Mesothelial cell of epicardium (in vitro differentiated cells): ENCODE data around the gene ACTN1. TPM values are rescaled to one million over a fixed set of nuclear protein-coding genes. Genes with fewer than 3 reads are reported as not detected.
"Not testable (repeated sequence)": the region's sequence is repeated elsewhere in the genome, so short reads cannot be mapped to it uniquely, and the experiment has no call there.

ENCODE experiments used
- DNase-seq, 2 experiments: peaks; one replicate each; pipeline ENCODE4 v3.0.0; 2021; ENCODE audit warnings: low spot score in 2 of 2; ENCODE audit not compliant: unreplicated experiment in 2 of 2
- H3K27ac Mint-ChIP-seq: 2 replicates; pipeline ENCODE4 v1.8.0; 2021; ENCODE audit warnings: mixed read lengths
- H3K27me3 Mint-ChIP-seq: 2 replicates; pipeline ENCODE4 v1.8.0; 2021; ENCODE audit warnings: low read depth, mixed read lengths
- H3K36me3 Mint-ChIP-seq: 2 replicates; pipeline ENCODE4 v1.8.0; 2021; ENCODE audit warnings: mixed read lengths
- H3K4me1 Mint-ChIP-seq: 2 replicates; pipeline ENCODE4 v1.8.0; 2021; ENCODE audit warnings: mixed read lengths
- H3K4me3 Mint-ChIP-seq: 2 replicates; pipeline ENCODE4 v1.8.0; 2021; ENCODE audit warnings: mild to moderate bottlenecking, moderate library complexity, mixed read lengths
- H3K9me3 Mint-ChIP-seq: 2 replicates; pipeline ENCODE4 v1.8.0; 2021; ENCODE audit warnings: mixed read lengths
- CTCF ChIP-seq: fragments of 200-600 bp; sonication (generic); IDR thresholded peaks from one replicate; pipeline ENCODE4 v1.5.0; 2021; ENCODE audit warnings: antibody characterized with exemption; ENCODE audit not compliant: unreplicated experiment
- total RNA-seq: library from RNA; stranded (reverse); gene quantifications from 3 replicates; pipeline ENCODE4 v1.2.1, GENCODE V29; 2021

The ACTN1 gene
- total RNA-seq, 1 donor from 2014 or later, result 166 TPM

DNA sequence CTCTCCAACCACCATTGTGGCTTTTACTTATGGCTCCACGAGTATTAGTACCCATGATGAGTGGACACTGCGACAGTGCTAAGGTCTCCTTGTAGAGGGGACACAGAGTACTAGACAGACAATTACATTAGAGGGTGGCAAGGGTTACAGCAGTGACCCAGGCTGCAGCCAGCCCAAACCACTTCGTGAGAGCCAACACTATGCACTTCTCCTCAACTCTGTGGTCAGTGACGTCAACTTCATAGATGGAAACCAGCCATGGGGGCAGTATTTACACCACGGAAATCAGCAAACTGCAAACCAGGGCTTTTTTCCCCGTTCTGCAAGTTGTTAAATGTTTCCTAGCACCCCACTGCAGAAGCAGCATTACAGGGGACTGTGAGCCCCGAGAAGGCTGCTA lies 124.7 kb downstream of the ACTN1 start:
- no peak for TF ChIP-seq CTCF
- peaks cover 20% of the 10 kb centered on the region for H3K4me1 Mint-ChIP-seq
- H3K27me3 Mint-ChIP-seq, result no peaks in the 10 kb centered on the region
- no peak for DNase-seq
- H3K4me3 Mint-ChIP-seq, result no peak overlapping the region
- no peak overlapping the region for H3K27ac Mint-ChIP-seq
- no peaks in the 10 kb centered on the region for H3K9me3 Mint-ChIP-seq
- no peaks in the 10 kb centered on the region for H3K36me3 Mint-ChIP-seq

DNA sequence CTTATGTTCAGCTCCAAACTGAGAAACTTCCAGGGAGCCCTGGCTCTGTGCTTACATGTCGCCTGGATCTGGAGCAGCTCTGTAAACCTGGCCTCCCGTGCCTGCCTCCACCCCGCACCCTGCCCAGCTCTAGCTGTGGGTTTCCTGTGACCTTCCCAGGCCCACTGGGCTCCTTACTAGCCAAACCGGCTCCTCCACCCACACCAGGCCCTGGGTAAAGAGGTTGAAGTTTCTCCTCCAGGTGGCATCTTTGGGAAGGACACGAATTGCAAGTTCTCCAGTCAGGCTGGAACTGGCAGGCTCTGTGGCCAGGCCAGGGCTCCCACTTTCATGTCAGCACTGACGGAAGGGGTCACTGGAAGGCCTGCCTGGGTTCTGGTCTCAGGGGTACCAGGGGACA lies 125.4 kb downstream of the ACTN1 start:
- Mint-ChIP-seq H3K36me3 (no peaks in the 10 kb centered on the region), H3K4me3 (no peak overlapping the region), H3K9me3 (no peaks in the 10 kb centered on the region), H3K4me1 (peaks cover 20% of the 10 kb centered on the region), H3K27me3 (no peaks in the 10 kb centered on the region), H3K27ac (no peak overlapping the region)
- DNase-seq, result no peak
- no peak for TF ChIP-seq CTCF

- not testable (repeated sequence) for H3K27ac Mint-ChIP-seq, DNase-seq, H3K27me3 Mint-ChIP-seq, H3K4me3 Mint-ChIP-seq, H3K36me3 Mint-ChIP-seq, H3K9me3 Mint-ChIP-seq
- H3K4me1 Mint-ChIP-seq, result peaks cover 11% of the 10 kb centered on the region
These were observed 126.6 kb downstream of the ACTN1 start for GRCh38 chr14:68852493-68852892.

- TF ChIP-seq CTCF, result no peak
- no peak for DNase-seq
- Mint-ChIP-seq H3K36me3 (no peaks in the 10 kb centered on the region), H3K4me3 (no peak overlapping the region), H3K4me1 (peaks cover under 1% of the 10 kb centered on the region), H3K27ac (no peak overlapping the region), H3K27me3 (no peaks in the 10 kb centered on the region), H3K9me3 (no peaks in the 10 kb centered on the region)
These were observed 128.0 kb downstream of the ACTN1 start for GRCh38 chr14:68851078-68851477.

DNA sequence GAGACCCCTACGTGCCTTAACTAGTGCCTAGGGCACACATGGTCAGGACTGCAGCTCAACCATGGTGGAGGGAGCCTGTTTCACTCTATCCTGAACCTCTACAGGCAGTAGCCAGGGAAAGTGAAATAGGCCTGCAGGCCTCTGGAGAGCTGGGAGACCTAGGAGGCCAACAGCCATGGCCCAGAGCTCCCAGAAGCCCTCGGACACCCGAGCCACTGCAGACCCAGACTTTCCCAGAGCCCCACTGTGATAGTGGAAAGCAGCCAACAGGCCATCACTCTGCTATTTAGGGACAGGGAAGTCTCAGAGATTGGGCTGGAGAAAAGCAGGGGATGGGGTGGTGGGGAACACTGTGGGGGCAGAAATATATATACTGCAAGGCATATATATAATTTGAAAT lies 129.7 kb downstream of the ACTN1 start:
- Mint-ChIP-seq H3K27me3 (no peaks in the 10 kb centered on the region), H3K36me3 (no peaks in the 10 kb centered on the region), H3K4me1 (no peaks in the 10 kb centered on the region), H3K27ac (no peak overlapping the region), H3K9me3 (peaks cover 5% of the 10 kb centered on the region), H3K4me3 (no peak overlapping the region)
- DNase-seq, result no peak
- TF ChIP-seq CTCF, result no peak

- no peaks in the 10 kb centered on the region for H3K27me3 Mint-ChIP-seq
- peaks cover 8% of the 10 kb centered on the region for H3K4me1 Mint-ChIP-seq
- H3K27ac Mint-ChIP-seq, result no peak overlapping the region
- H3K9me3 Mint-ChIP-seq, result peaks cover 5% of the 10 kb centered on the region
- H3K4me3 Mint-ChIP-seq, result no peak overlapping the region
- H3K36me3 Mint-ChIP-seq, result no peaks in the 10 kb centered on the region
- DNase-seq, result no peak
- TF ChIP-seq CTCF, result no peak
These were observed 130.8 kb downstream of the ACTN1 start for GRCh38 chr14:68848253-68848652.

- peaks cover 12% of the 10 kb centered on the region for H3K4me1 Mint-ChIP-seq
- not testable (repeated sequence) for H3K27ac Mint-ChIP-seq, H3K27me3 Mint-ChIP-seq, H3K4me3 Mint-ChIP-seq, H3K9me3 Mint-ChIP-seq, DNase-seq, H3K36me3 Mint-ChIP-seq
These were observed 131.5 kb downstream of the ACTN1 start for GRCh38 chr14:68847640-68848039.
